Endothelial cell (in vitro differentiated cells): ENCODE data around the gene MINK1. TPM values are rescaled to one million over a fixed set of nuclear protein-coding genes. Genes with fewer than 3 reads are reported as not detected.

Source experiments
- DNase-seq: peaks from one replicate; pipeline ENCODE4 v3.0.0; 2021; ENCODE audit warnings: low spot score
- H3K27ac Mint-ChIP-seq: one replicate; pipeline ENCODE4 v1.8.0; 2021; ENCODE audit warnings: mixed read lengths, inconsistent platforms; ENCODE audit not compliant: unreplicated experiment
- H3K27me3 Mint-ChIP-seq: one replicate; pipeline ENCODE4 v1.8.0; 2021; ENCODE audit warnings: mild to moderate bottlenecking, moderate library complexity, mixed read lengths, inconsistent platforms; ENCODE audit not compliant: unreplicated experiment
- H3K36me3 Mint-ChIP-seq: one replicate; pipeline ENCODE4 v1.8.0; 2021; ENCODE audit warnings: mild to moderate bottlenecking, low read depth, mixed read lengths, inconsistent platforms; ENCODE audit not compliant: unreplicated experiment
- H3K4me1 Mint-ChIP-seq: one replicate; pipeline ENCODE4 v1.8.0; 2021; ENCODE audit warnings: mild to moderate bottlenecking, mixed read lengths, inconsistent platforms; ENCODE audit not compliant: unreplicated experiment
- H3K4me3 Mint-ChIP-seq: one replicate; pipeline ENCODE4 v1.8.0; 2021; ENCODE audit warnings: mild to moderate bottlenecking, mixed read lengths, inconsistent platforms; ENCODE audit not compliant: unreplicated experiment
- H3K9me3 Mint-ChIP-seq: one replicate; pipeline ENCODE4 v1.8.0; 2021; ENCODE audit warnings: mixed read lengths, inconsistent platforms; ENCODE audit not compliant: unreplicated experiment
- total RNA-seq: library from RNA; stranded (reverse); fragmentation: NEBNext Ultra II Directional; extraction: Animal tissue kit (Norgen Biotek cat#: 25700); gene quantifications from one replicate; pipeline ENCODE4 v1.2.1, GENCODE V29; 2021; ENCODE audit not compliant: unreplicated experiment
- TF ChIP-seq, protein P1 (sequence below): fragments of 200-600 bp; sonication (generic); IDR thresholded peaks from one replicate; pipeline ENCODE4 v1.5.0; 2021; ENCODE audit warnings: antibody characterized with exemption; ENCODE audit not compliant: unreplicated experiment

Gene MINK1
- total RNA-seq, 1 donor from 2014 or later = 176 TPM

DNA sequence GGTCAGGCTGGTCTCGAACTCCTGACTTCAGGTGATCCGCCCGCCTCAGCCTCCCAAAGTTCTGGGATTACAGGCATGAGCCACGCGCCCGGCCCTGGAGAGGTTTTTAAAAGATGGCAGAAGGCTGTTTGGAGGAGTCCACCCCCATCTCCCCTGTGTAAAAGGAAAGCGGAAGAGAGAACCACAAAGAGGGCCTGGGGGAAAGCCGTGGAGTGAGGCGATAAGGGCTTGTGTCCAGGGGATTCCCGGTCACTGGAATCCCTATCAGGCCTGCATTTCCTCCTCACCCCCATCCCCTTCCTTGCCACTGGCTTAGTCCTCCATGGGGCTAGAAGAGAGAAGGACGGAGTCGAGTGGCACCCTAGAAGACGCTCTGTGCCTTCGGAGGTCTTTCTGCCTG is 98.8 kb downstream of the MINK1 start, which contains the start of gene GP1BA:
Gene GP1BA, plus strand, starts transcription at position 315 of the 400 bp plus-strand sequence. CDS start 328 bp downstream, outside the sequence.
- no peak for DNase-seq
- Mint-ChIP-seq H3K9me3 (no peaks in the 10 kb centered on the region), H3K4me3 (peak within 1 kb of the TSS; percentile 13), H3K4me1 (peaks cover 19% of the 10 kb centered on the region), H3K36me3 (peaks cover 23% of the 10 kb centered on the region), H3K27ac (peak within 1 kb of the TSS; percentile 30), H3K27me3 (peaks cover 12% of the 10 kb centered on the region)
- TF ChIP-seq, protein P1, sequence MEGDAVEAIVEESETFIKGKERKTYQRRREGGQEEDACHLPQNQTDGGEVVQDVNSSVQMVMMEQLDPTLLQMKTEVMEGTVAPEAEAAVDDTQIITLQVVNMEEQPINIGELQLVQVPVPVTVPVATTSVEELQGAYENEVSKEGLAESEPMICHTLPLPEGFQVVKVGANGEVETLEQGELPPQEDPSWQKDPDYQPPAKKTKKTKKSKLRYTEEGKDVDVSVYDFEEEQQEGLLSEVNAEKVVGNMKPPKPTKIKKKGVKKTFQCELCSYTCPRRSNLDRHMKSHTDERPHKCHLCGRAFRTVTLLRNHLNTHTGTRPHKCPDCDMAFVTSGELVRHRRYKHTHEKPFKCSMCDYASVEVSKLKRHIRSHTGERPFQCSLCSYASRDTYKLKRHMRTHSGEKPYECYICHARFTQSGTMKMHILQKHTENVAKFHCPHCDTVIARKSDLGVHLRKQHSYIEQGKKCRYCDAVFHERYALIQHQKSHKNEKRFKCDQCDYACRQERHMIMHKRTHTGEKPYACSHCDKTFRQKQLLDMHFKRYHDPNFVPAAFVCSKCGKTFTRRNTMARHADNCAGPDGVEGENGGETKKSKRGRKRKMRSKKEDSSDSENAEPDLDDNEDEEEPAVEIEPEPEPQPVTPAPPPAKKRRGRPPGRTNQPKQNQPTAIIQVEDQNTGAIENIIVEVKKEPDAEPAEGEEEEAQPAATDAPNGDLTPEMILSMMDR = no peak

DNA sequence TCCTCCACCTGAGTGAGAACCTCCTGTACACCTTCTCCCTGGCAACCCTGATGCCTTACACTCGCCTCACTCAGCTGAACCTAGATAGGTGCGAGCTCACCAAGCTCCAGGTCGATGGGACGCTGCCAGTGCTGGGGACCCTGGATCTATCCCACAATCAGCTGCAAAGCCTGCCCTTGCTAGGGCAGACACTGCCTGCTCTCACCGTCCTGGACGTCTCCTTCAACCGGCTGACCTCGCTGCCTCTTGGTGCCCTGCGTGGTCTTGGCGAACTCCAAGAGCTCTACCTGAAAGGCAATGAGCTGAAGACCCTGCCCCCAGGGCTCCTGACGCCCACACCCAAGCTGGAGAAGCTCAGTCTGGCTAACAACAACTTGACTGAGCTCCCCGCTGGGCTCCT is 99.6 kb downstream of the MINK1 start:
- no peak overlapping the region for H3K4me3 Mint-ChIP-seq
- H3K4me1 Mint-ChIP-seq = peaks cover 19% of the 10 kb centered on the region
- H3K27ac Mint-ChIP-seq = peak overlapping the region; percentile 30
- peaks cover 19% of the 10 kb centered on the region for H3K36me3 Mint-ChIP-seq
- H3K27me3 Mint-ChIP-seq = peaks cover 12% of the 10 kb centered on the region
- TF ChIP-seq, protein P1 = no peak
- DNase-seq = no peak
- no peaks in the 10 kb centered on the region for H3K9me3 Mint-ChIP-seq

DNA sequence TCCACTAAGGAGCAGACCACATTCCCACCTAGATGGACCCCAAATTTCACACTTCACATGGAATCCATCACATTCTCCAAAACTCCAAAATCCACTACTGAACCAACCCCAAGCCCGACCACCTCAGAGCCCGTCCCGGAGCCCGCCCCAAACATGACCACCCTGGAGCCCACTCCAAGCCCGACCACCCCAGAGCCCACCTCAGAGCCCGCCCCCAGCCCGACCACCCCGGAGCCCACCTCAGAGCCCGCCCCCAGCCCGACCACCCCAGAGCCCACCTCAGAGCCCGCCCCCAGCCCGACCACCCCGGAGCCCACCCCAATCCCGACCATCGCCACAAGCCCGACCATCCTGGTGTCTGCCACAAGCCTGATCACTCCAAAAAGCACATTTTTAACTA is 100.5 kb downstream of the MINK1 start:
- Mint-ChIP-seq H3K4me3 (peak overlapping the region; percentile 70), H3K4me1 (peaks cover 19% of the 10 kb centered on the region), H3K36me3 (peaks cover 19% of the 10 kb centered on the region), H3K27me3 (peaks cover 13% of the 10 kb centered on the region), H3K27ac (peak overlapping the region; percentile 81), H3K9me3 (no peaks in the 10 kb centered on the region)
- no peak for DNase-seq
- TF ChIP-seq, protein P1 = no peak

DNA sequence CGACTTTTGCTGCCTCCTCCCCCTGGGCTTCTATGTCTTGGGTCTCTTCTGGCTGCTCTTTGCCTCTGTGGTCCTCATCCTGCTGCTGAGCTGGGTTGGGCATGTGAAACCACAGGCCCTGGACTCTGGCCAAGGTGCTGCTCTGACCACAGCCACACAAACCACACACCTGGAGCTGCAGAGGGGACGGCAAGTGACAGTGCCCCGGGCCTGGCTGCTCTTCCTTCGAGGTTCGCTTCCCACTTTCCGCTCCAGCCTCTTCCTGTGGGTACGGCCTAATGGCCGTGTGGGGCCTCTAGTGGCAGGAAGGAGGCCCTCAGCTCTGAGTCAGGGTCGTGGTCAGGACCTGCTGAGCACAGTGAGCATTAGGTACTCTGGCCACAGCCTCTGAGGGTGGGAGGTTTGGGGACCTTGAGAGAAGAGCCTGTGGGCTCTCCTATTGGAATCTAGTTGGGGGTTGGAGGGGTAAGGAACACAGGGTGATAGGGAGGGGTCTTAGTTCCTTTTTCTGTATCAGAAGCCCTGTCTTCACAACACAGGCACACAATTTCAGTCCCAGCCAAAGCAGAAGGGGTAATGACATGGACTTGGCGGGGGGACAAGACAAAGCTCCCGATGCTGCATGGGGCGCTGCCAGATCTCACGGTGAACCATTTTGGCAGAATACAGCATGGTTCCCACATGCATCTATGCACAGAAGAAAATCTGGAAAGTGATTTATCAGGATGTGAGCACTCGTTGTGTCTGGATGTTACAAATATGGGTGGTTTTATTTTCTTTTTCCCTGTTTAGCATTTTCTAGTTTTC is 101.2 kb downstream of the MINK1 start:
- Mint-ChIP-seq H3K9me3 (no peaks in the 10 kb centered on the region), H3K27me3 (peaks cover 11% of the 10 kb centered on the region), H3K27ac (peak overlapping the region; percentile 81), H3K36me3 (peaks cover 15% of the 10 kb centered on the region), H3K4me3 (peak overlapping the region; percentile 77), H3K4me1 (peaks cover 20% of the 10 kb centered on the region)
- peak; percentile 52 for DNase-seq
- TF ChIP-seq, protein P1 = no peak

DNA sequence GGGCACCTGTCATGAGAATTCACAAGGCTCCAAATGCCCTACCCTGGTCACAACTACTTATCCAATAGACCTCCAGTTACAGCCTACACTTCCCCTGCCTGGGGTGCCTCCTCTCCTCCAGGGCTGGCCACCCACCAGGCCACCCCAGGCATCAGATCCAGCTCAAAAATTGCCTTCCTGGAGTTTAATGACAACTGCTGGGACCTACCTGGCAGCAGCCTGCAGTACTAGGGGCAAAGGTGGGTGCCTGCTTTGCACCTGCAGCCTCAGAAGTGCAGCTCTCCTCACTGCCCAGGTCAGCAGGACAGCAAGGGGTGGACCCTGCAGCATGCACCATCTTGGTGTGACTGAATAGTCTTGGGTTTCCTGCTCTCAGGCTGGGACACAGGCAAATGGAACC is 102.5 kb downstream of the MINK1 start:
- Mint-ChIP-seq H3K4me1 (peaks cover 23% of the 10 kb centered on the region), H3K9me3 (no peaks in the 10 kb centered on the region), H3K4me3 (no peak overlapping the region), H3K27ac (no peak overlapping the region), H3K27me3 (peaks cover 14% of the 10 kb centered on the region), H3K36me3 (peaks cover 13% of the 10 kb centered on the region)
- TF ChIP-seq, protein P1 = no peak
- DNase-seq = no peak
